Right lobe of liver (tissue), 4 donors: ENCODE data around the gene REPIN1.

Experiments used
- CTCF ChIP-seq, 4 donors: fragments of 200-600 bp in 3 of 4; fragments of 450-650 bp in 1 of 4; IDR thresholded peaks; one replicate each; pipeline versions ENCODE4 v1.5.1 to v1.8.0; 2016 to 2022; ENCODE audit warnings: antibody characterized with exemption in 4 of 4, mild to moderate bottlenecking in 2 of 4
- POLR2A ChIP-seq: fragments of 450-650 bp; IDR thresholded peaks from one replicate; pipeline ENCODE4 v1.6.1; 2017; ENCODE audit warnings: antibody characterized with exemption, mild to moderate bottlenecking
- donor health status: DM: no; HTN: no; CAD: no.
- donor health status: DM: no; HTN: no; CAD: no.
- donor health status: DM: no; HTN: yes; CAD: no.

GRCh38 chr7:150357771-150358427, 10.7 kb upstream of the REPIN1 start:
- no peak for TF ChIP-seq CTCF (IDR thresholded peaks at IDR 0.05)
- no peak for TF ChIP-seq POLR2A
